ENCODE results near the gene PARD6G.

PARD6G gene

GRCh38 chr18:80247393-80247841 is at the start of gene PARD6G:
PARD6G (minus strand) TSS chr18:80247514; CDS start chr18:80247348, 166 bp downstream.
- peak; percentile 82 for DNase-seq

GRCh38 chr18:80262241-80263033 is 15.1 kb upstream of the PARD6G start:
- peak; percentile 69 for DNase-seq

GRCh38 chr18:80259610-80260009 is 12.3 kb upstream of the PARD6G start:
- peak; percentile 15 for DNase-seq

- no peak for DNase-seq
These were observed 11.3 kb upstream of the PARD6G start for GRCh38 chr18:80258640-80259039.

- peak; percentile 82 for DNase-seq
These were observed 10.5 kb upstream of the PARD6G start for GRCh38 chr18:80257579-80258543.

- peak; percentile 43 for DNase-seq
These were observed 7.7 kb upstream of the PARD6G start for GRCh38 chr18:80254971-80255500.

GRCh38 chr18:80253871-80254492 is 6.7 kb upstream of the PARD6G start:
- DNase-seq = peak; percentile 70

- peak; percentile 47 for DNase-seq
These were observed 5.9 kb upstream of the PARD6G start for GRCh38 chr18:80253236-80253635.

- DNase-seq = no peak
These were observed 4.8 kb upstream of the PARD6G start for GRCh38 chr18:80252136-80252535.

- peak; percentile 15 for DNase-seq
These were observed 4.4 kb upstream of the PARD6G start for GRCh38 chr18:80251700-80252099.

GRCh38 chr18:80250740-80251364 is 3.5 kb upstream of the PARD6G start:
- peak; percentile 19 for DNase-seq

GRCh38 chr18:80249217-80250093 is 2.1 kb upstream of the PARD6G start:
- peak; percentile 35 for DNase-seq

- peak; percentile 70 for DNase-seq
These were observed 595 bp downstream of the PARD6G start for GRCh38 chr18:80246445-80247392.

GRCh38 chr18:80245781-80246444 is 1.4 kb downstream of the PARD6G start:
- peak; percentile 53 for DNase-seq

GRCh38 chr18:80244956-80245730 is 2.2 kb downstream of the PARD6G start:
- DNase-seq = peak; percentile 55

GRCh38 chr18:80244167-80244566 is 3.1 kb downstream of the PARD6G start:
- DNase-seq = no peak

GRCh38 chr18:80243204-80243603 is 4.1 kb downstream of the PARD6G start:
- DNase-seq = no peak

- DNase-seq = peak; percentile 38
These were observed 5.2 kb downstream of the PARD6G start for GRCh38 chr18:80241919-80242777.
